Mesenchymal stem cell (in vitro differentiated cells and primary cell): ENCODE results near the gene ARFGAP3.

Experiments
- DNase-seq: peaks from one replicate; pipeline ENCODE4 v3.0.0-alpha.2; 2013
- H2AFZ ChIP-seq: one replicate; pipeline ENCODE4 v1.6.1; 2013; ENCODE audit warnings: low read depth, mild to moderate bottlenecking, control low read depth, inconsistent platforms, low read length, moderate library complexity
- H2AK5ac ChIP-seq: 2 replicates; pipeline ENCODE4 v1.6.1; 2013; ENCODE audit warnings: low read length, moderate library complexity, mild to moderate bottlenecking, inconsistent platforms; ENCODE audit not compliant: severe bottlenecking
- H2BK120ac ChIP-seq: one replicate; pipeline ENCODE4 v1.6.1; 2013; ENCODE audit warnings: low read depth, mild to moderate bottlenecking, inconsistent platforms, low read length, moderate library complexity
- H2BK12ac ChIP-seq, 2 experiments: one replicate each; pipeline ENCODE4 v1.6.1; 2013; ENCODE audit warnings: inconsistent platforms in 2 of 2, low read length in 2 of 2, mild to moderate bottlenecking in 2 of 2, moderate library complexity in 2 of 2, control low read depth in 1 of 2
- H2BK15ac ChIP-seq: one replicate; pipeline ENCODE4 v1.6.1; 2013; ENCODE audit warnings: mild to moderate bottlenecking, low read depth, inconsistent platforms; ENCODE audit not compliant: poor library complexity, severe bottlenecking
- H2BK5ac ChIP-seq: 2 replicates; pipeline ENCODE4 v1.6.1; 2013; ENCODE audit warnings: low read depth, mild to moderate bottlenecking, low read length, control low read depth, inconsistent platforms; ENCODE audit not compliant: poor library complexity, severe bottlenecking
- H3K14ac ChIP-seq, 2 experiments: one replicate each; pipeline ENCODE4 v1.6.1; 2013; ENCODE audit warnings: inconsistent platforms in 2 of 2, low read length in 2 of 2, control low read depth in 1 of 2, mild to moderate bottlenecking in 1 of 2, moderate library complexity in 1 of 2
- H3K18ac ChIP-seq, 2 experiments: one replicate each; pipeline ENCODE4 v1.6.1; 2013; ENCODE audit warnings: inconsistent platforms in 2 of 2, low read length in 2 of 2, control low read depth in 1 of 2, low read depth in 1 of 2, mild to moderate bottlenecking in 1 of 2
- H3K23ac ChIP-seq, 2 experiments: one replicate each; pipeline ENCODE4 v1.6.1; 2013; ENCODE audit warnings: inconsistent platforms in 2 of 2, low read length in 2 of 2, mild to moderate bottlenecking in 2 of 2, moderate library complexity in 2 of 2, control low read depth in 1 of 2
- H3K27ac ChIP-seq: 2 replicates; pipeline ENCODE4 v1.5.1; 2013; ENCODE audit warnings: mild to moderate bottlenecking, moderate library complexity, low read length, control low read depth, inconsistent platforms; ENCODE audit not compliant: poor library complexity, severe bottlenecking
- H3K27me3 ChIP-seq, 2 experiments: 2 replicates each; pipeline versions ENCODE4 v1.6.1 to v1.7.0; 2013; ENCODE audit warnings: low read length in 2 of 2, mild to moderate bottlenecking in 2 of 2, moderate library complexity in 2 of 2, control low read depth in 1 of 2, inconsistent platforms in 1 of 2; ENCODE audit not compliant: control insufficient read depth in 1 of 2, insufficient read depth in 1 of 2
- H3K36me3 ChIP-seq, 2 experiments: 2 replicates each; pipeline versions ENCODE4 v1.6.1 to v1.7.0; 2013; ENCODE audit warnings: low read length in 2 of 2, control low read depth in 1 of 2, inconsistent platforms in 1 of 2, low read depth in 1 of 2, mild to moderate bottlenecking in 1 of 2; ENCODE audit not compliant: insufficient read depth in 2 of 2, control insufficient read depth in 1 of 2
- H3K4ac ChIP-seq, 2 experiments: one replicate each; pipeline ENCODE4 v1.6.1; 2013; ENCODE audit warnings: inconsistent platforms in 2 of 2, low read length in 2 of 2, mild to moderate bottlenecking in 2 of 2, moderate library complexity in 2 of 2, control low read depth in 1 of 2, low read depth in 1 of 2
- H3K4me1 ChIP-seq: 2 replicates; pipeline ENCODE4 v1.6.1; 2013; ENCODE audit warnings: low read depth, low read length, control low read depth; ENCODE audit not compliant: control insufficient read depth, insufficient read depth
- H3K4me2 ChIP-seq: 2 replicates; pipeline ENCODE4 v1.6.1; 2013; ENCODE audit warnings: low read length, mild to moderate bottlenecking, inconsistent platforms; ENCODE audit not compliant: poor library complexity, severe bottlenecking
- H3K4me3 ChIP-seq, 2 experiments: 2 replicates each; pipeline versions ENCODE4 v1.5.1 to v1.7.0; 2013; ENCODE audit warnings: low read length in 2 of 2, mild to moderate bottlenecking in 2 of 2, control low read depth in 1 of 2, low read depth in 1 of 2; ENCODE audit not compliant: insufficient read depth in 1 of 2
- H3K79me1 ChIP-seq: replicated peaks from 2 replicates; pipeline ENCODE4 v1.6.1; 2013; ENCODE audit warnings: mild to moderate bottlenecking, control low read depth, low read length, inconsistent platforms; ENCODE audit not compliant: poor library complexity, severe bottlenecking
- H3K9ac ChIP-seq: 2 replicates; pipeline ENCODE4 v1.7.0; 2013; ENCODE audit warnings: mild to moderate bottlenecking, low read length, moderate library complexity
- H3K9me3 ChIP-seq: 2 replicates; pipeline ENCODE4 v1.7.0; 2013; ENCODE audit warnings: mild to moderate bottlenecking, low read length; ENCODE audit not compliant: control insufficient read depth
- H4K8ac ChIP-seq: one replicate; pipeline ENCODE4 v1.6.1; 2013; ENCODE audit warnings: inconsistent platforms, mild to moderate bottlenecking, low read length, moderate library complexity
- H4K91ac ChIP-seq: one replicate; pipeline ENCODE4 v1.6.1; 2013; ENCODE audit warnings: mild to moderate bottlenecking, low read length, inconsistent platforms
- WGBS: methylation state at CpG from one replicate; pipeline ENCODE4 v1.1.7; 2013; ENCODE audit warnings: mixed read lengths; 5-methylcytosine and 5-hydroxymethylcytosine counted together

Gene ARFGAP3

DNA sequence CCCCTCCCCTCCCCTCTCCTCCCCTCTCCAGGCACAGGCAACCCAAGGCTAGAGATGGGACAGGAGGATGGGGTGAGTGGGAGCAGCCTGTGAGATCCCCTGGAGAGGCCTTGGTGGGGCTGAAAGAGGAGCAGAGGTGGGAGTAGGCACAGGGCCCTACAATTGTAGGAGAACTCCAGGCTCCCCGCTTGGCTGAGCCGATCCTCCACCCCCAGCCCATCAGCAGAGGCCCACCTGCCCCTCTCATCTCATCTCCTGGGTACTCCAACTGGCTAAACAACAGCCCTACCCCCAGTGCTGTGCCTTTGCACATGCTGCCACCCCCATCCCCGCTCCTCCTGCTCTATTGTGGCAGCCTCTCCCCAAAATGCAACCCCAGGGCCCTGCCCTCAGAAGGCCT is 84.4 kb downstream of the ARFGAP3 start:
- Histone ChIP-seq H3K14ac (peak overlapping the region in 1 of 2 experiments; percentile 88), H3K79me1 (no peaks in the 10 kb centered on the region), H3K4ac (peak overlapping the region in 1 of 2 experiments; percentile 12), H3K23ac (no peak overlapping the region), H2BK15ac (no peak overlapping the region), H4K8ac (no peak overlapping the region), H2AK5ac (peak overlapping the region; percentile 6), H3K9me3 (no peaks in the 10 kb centered on the region), H3K4me1 (peaks cover 28% of the 10 kb centered on the region), H3K27me3 (no peaks in the 10 kb centered on the region), H4K91ac (peak overlapping the region; percentile 52), H3K18ac (peak overlapping the region in 1 of 2 experiments; percentile 28), H2BK5ac (no peak overlapping the region), H2BK120ac (no peak overlapping the region), H2AFZ (no peak overlapping the region), H3K4me2 (no peak overlapping the region), H3K27ac (no peak overlapping the region), H3K36me3 (no peaks in the 10 kb centered on the region), H2BK12ac (peak overlapping the region in 1 of 2 experiments; percentile 49), H3K4me3 (no peak overlapping the region), H3K9ac (no peak overlapping the region)
- DNase-seq = no peak
- 76% methylated on average over 3 of the region's 3 CpGs for WGBS

DNA sequence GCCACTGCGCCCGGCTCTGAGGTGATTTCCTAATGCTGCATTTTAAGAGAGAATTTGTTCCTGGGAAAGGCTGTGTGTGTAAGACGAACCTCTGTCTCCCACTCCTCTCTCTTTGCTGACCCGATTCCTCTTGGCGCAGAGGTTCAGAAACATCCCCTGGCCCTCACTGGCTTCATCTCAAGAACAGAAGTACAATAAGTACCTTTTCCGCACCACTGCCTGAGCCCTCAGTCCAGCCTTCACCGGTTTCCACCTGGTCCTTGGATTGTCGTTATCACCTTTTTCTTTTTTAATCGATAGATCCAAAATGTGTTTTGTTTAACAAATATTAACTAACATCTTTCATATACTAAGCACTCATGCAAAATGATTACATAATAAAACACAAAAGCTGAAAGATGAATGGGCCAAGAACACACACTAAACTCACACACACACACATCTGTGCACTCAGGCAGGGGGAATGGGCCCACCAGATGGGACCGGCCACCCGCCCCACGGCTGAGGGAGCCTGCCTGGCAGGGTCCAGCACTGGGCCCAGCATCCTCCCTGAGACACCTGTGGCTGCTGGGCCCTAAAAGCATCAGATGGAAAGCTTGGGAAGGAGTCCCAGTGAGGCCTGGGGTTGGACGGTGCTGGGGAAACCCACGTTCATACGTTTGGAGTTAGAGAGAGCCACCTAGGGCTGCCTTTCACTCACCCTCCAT is 86.0 kb downstream of the ARFGAP3 start:
- Histone ChIP-seq H3K4me3 (no peak overlapping the region), H2BK15ac (no peak overlapping the region), H3K4me2 (no peak overlapping the region), H3K27me3 (no peaks in the 10 kb centered on the region), H2BK5ac (no peak overlapping the region), H4K91ac (no peak overlapping the region), H2AK5ac (no peak overlapping the region), H3K79me1 (no peaks in the 10 kb centered on the region), H3K14ac (no peak overlapping the region), H3K4me1 (peaks cover 28% of the 10 kb centered on the region), H2BK120ac (no peak overlapping the region), H3K18ac (no peak overlapping the region), H3K23ac (no peak overlapping the region), H3K27ac (no peak overlapping the region), H2AFZ (no peak overlapping the region), H3K9me3 (no peaks in the 10 kb centered on the region), H3K36me3 (no peaks in the 10 kb centered on the region), H3K9ac (no peak overlapping the region), H3K4ac (no peak overlapping the region), H4K8ac (no peak overlapping the region), H2BK12ac (peak overlapping the region in 1 of 2 experiments; percentile 49)
- no peak for DNase-seq
- 86% methylated on average over 13 of the region's 15 CpGs for WGBS

DNA sequence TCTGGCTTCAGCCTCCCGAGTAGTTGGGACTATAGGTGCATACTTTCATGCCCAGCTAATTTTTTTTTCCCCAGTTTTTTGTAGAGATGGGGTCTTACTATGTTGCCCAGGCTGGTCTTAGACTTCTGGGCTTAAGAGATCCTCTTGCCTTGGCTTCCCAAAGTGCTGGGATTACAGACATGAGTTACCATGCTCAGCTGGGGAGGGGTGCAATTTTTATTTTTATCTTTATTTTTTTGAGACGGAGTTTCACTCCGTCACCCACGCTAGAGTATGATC is 86.7 kb downstream of the ARFGAP3 start:
- peak overlapping the region; percentile 66 for H3K9ac ChIP-seq
- DNase-seq = no peak
- H2AK5ac ChIP-seq = no peak overlapping the region
- H3K23ac ChIP-seq = no peak overlapping the region
- H3K9me3 ChIP-seq = no peaks in the 10 kb centered on the region
- peak overlapping the region in 1 of 2 experiments; percentile 54 for H3K4me3 ChIP-seq
- H3K79me1 ChIP-seq = no peaks in the 10 kb centered on the region
- H3K4ac ChIP-seq = no peak overlapping the region
- H3K4me1 ChIP-seq = peaks cover 30% of the 10 kb centered on the region
- H2AFZ ChIP-seq = no peak overlapping the region
- H2BK5ac ChIP-seq = no peak overlapping the region
- no peak overlapping the region for H4K8ac ChIP-seq
- no peak overlapping the region for H4K91ac ChIP-seq
- H2BK15ac ChIP-seq = no peak overlapping the region
- 91% methylated on average over 4 of the region's 4 CpGs for WGBS
- H3K18ac ChIP-seq = no peak overlapping the region
- no peak overlapping the region for H3K14ac ChIP-seq
- H2BK12ac ChIP-seq = no peak overlapping the region
- H3K4me2 ChIP-seq = no peak overlapping the region
- no peaks in the 10 kb centered on the region for H3K27me3 ChIP-seq
- H3K36me3 ChIP-seq = no peaks in the 10 kb centered on the region
- H2BK120ac ChIP-seq = no peak overlapping the region
- no peak overlapping the region for H3K27ac ChIP-seq

DNA sequence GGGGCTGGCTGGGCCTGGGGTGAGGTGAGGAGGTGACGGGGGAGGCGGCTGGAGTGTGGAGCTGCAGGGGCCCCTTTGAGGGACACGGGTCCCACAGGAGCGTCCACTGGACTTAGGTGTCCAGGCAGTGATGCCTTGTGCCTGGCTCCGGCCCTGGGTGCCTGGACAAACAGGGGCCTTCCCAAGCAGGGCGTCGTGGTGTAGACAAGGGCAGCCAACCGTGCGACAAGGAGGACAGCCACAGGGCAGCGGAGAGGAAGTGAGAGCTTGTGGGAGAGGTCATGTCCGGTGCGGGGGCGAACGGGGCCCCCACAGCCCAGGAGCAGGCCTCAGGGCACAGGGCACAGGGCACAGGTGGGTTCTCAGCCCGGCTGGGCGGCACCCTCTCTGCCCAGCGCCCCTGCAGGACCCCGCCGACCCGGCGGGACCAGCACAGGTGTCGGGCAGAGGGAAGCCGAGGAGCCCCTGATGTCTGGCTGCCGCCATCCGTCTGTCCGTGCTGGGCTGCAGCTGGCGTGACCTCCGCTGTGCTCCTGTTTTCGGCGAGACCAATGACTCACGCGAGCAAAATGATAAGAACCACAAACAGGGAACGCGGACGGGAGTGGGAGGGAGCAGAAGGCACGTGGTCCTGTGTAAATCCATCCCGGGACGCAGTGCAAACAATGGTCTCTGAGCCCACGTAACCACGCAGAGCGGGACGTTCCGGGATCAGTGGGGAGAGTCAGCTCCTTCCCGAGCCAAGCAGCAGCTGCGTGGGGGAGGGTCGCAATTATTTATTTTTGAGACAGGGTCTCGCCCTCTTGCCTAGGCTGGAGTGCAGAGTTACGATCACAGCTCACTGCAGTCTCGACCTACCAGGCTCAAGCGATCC is 87.3 kb downstream of the ARFGAP3 start:
- Histone ChIP-seq H3K9ac (peak overlapping the region; percentile 66), H2BK5ac (no peak overlapping the region), H4K91ac (peak overlapping the region; percentile 80), H3K4me3 (peak overlapping the region in 1 of 2 experiments; percentile 54), H2BK15ac (peak overlapping the region; percentile 88), H3K36me3 (no peaks in the 10 kb centered on the region), H3K27me3 (no peaks in the 10 kb centered on the region), H3K23ac (no peak overlapping the region), H3K14ac (peak overlapping the region in 1 of 2 experiments; percentile 84), H3K27ac (no peak overlapping the region), H3K4me2 (peak overlapping the region; percentile 26), H3K4ac (peak overlapping the region in 1 of 2 experiments; percentile 70), H2AK5ac (peak overlapping the region; percentile 31), H2AFZ (no peak overlapping the region), H3K9me3 (no peaks in the 10 kb centered on the region), H3K18ac (peak overlapping the region; percentile 73 to 81), H2BK120ac (peak overlapping the region; percentile 30), H4K8ac (peak overlapping the region; percentile 72), H3K4me1 (peaks cover 32% of the 10 kb centered on the region), H2BK12ac (peak overlapping the region; percentile 28 to 70), H3K79me1 (no peaks in the 10 kb centered on the region)
- DNase-seq = peak; percentile 89
- 60% methylated on average over 50 of the region's 50 CpGs for WGBS
